Measurements from ENCODE around the gene C5.

The C5 gene

GRCh38 chr9:120949290-120949689 is 100.8 kb downstream of the C5 start:
- H3K27me3 ChIP-seq (replicated peaks in 2 of 5; ENCODE audit: control insufficient read depth in 4 of 5, insufficient read depth in 5 of 5, low read length in 4 of 5): no peaks in the 10 kb centered on the region
- no peak overlapping the region for H3K4me3 ChIP-seq (ENCODE audit: control insufficient read depth in 1 of 7, extremely low read depth in 1 of 7, insufficient read depth in 4 of 7, low read depth in 2 of 7, low read length in 6 of 7)
- peaks cover 0 to 2% (median under 1%) of the 10 kb centered on the region in 4 experiments for H3K36me3 ChIP-seq (ENCODE audit: control insufficient read depth in 4 of 4, insufficient read depth in 4 of 4, low read length in 3 of 4)
- WGBS (ENCODE audit: insufficient coverage): 100% methylated on average over 1 of the region's 2 CpGs
- ChIA-PET CTCF (no interaction called here), POLR2A (no interaction called here)
- no peaks in the 10 kb centered on the region for H3K9me3 ChIP-seq (ENCODE audit: control extremely low read depth in 1 of 5, control insufficient read depth in 4 of 5, insufficient read depth in 2 of 5, low read depth in 1 of 5, low read length in 4 of 5)
- H3K4me1 ChIP-seq (ENCODE audit: control extremely low read depth in 1 of 4, control insufficient read depth in 4 of 4, insufficient read depth in 4 of 4, low read length in 3 of 4): peaks cover 0 to 10% (median 2%) of the 10 kb centered on the region in 4 experiments
- no peak for DNase-seq
- H3K27ac ChIP-seq (ENCODE audit: insufficient read depth in 1 of 2, low read depth in 1 of 2, low read length in 2 of 2, poor library complexity in 1 of 2, severe bottlenecking in 2 of 2): no peak overlapping the region

- WGBS (ENCODE audit: insufficient coverage): 100% methylated on average over 1 of the region's 1 CpG
- Histone ChIP-seq H3K36me3 (ENCODE audit: control insufficient read depth in 4 of 4, insufficient read depth in 4 of 4, low read length in 3 of 4) (peaks cover 0 to 2% (median under 1%) of the 10 kb centered on the region in 4 experiments), H3K9me3 (ENCODE audit: control extremely low read depth in 1 of 5, control insufficient read depth in 4 of 5, insufficient read depth in 2 of 5, low read depth in 1 of 5, low read length in 4 of 5) (no peaks in the 10 kb centered on the region), H3K4me1 (ENCODE audit: control extremely low read depth in 1 of 4, control insufficient read depth in 4 of 4, insufficient read depth in 4 of 4, low read length in 3 of 4) (peaks cover 0 to 10% (median 2%) of the 10 kb centered on the region in 4 experiments), H3K27ac (ENCODE audit: insufficient read depth in 1 of 2, low read depth in 1 of 2, low read length in 2 of 2, poor library complexity in 1 of 2, severe bottlenecking in 2 of 2) (no peak overlapping the region), H3K27me3 (replicated peaks in 2 of 5; ENCODE audit: control insufficient read depth in 4 of 5, insufficient read depth in 5 of 5, low read length in 4 of 5) (no peaks in the 10 kb centered on the region), H3K4me3 (ENCODE audit: control insufficient read depth in 1 of 7, extremely low read depth in 1 of 7, insufficient read depth in 4 of 7, low read depth in 2 of 7, low read length in 6 of 7) (no peak overlapping the region)
- POLR2A ChIA-PET: no interaction called here
- CTCF ChIA-PET: no interaction called here
- no peak for DNase-seq
These were observed 101.3 kb downstream of the C5 start for GRCh38 chr9:120948824-120949223.

DNA sequence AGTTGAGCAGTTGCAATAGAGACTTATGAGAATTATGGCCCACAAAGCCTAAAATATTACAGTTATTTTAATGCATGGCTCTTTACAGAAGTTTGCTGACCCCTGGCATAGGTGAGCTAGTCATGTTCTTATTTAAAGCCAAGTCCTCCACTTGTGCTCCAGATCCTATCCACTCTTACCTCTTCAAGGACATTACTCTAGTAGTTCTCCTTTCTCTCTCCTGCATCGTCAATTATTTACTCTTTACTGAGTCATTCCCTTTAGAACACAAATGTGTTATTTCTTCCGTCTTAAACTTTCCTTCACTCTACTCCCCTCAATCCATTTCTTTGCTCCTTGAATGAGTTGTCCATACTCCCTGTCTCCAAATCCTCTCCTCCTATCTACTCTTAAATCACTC is 102.9 kb downstream of the C5 start:
- no peak for DNase-seq
- ChIA-PET CTCF (no interaction called here), POLR2A (no interaction called here)
- peaks cover 0 to 10% (median 2%) of the 10 kb centered on the region in 4 experiments for H3K4me1 ChIP-seq (ENCODE audit: control extremely low read depth in 1 of 4, control insufficient read depth in 4 of 4, insufficient read depth in 4 of 4, low read length in 3 of 4)
- no peaks in the 10 kb centered on the region for H3K9me3 ChIP-seq (ENCODE audit: control extremely low read depth in 1 of 5, control insufficient read depth in 4 of 5, insufficient read depth in 2 of 5, low read depth in 1 of 5, low read length in 4 of 5)
- H3K36me3 ChIP-seq (ENCODE audit: control insufficient read depth in 4 of 4, insufficient read depth in 4 of 4, low read length in 3 of 4): peaks cover 0 to 2% (median under 1%) of the 10 kb centered on the region in 4 experiments
- H3K4me3 ChIP-seq (ENCODE audit: control insufficient read depth in 1 of 7, extremely low read depth in 1 of 7, insufficient read depth in 4 of 7, low read depth in 2 of 7, low read length in 6 of 7): no peak overlapping the region
- 96% methylated on average over 2 of the region's 2 CpGs for WGBS (ENCODE audit: insufficient coverage)
- no peaks in the 10 kb centered on the region for H3K27me3 ChIP-seq (replicated peaks in 2 of 5; ENCODE audit: control insufficient read depth in 4 of 5, insufficient read depth in 5 of 5, low read length in 4 of 5)
- H3K27ac ChIP-seq (ENCODE audit: insufficient read depth in 1 of 2, low read depth in 1 of 2, low read length in 2 of 2, poor library complexity in 1 of 2, severe bottlenecking in 2 of 2): no peak overlapping the region

DNA sequence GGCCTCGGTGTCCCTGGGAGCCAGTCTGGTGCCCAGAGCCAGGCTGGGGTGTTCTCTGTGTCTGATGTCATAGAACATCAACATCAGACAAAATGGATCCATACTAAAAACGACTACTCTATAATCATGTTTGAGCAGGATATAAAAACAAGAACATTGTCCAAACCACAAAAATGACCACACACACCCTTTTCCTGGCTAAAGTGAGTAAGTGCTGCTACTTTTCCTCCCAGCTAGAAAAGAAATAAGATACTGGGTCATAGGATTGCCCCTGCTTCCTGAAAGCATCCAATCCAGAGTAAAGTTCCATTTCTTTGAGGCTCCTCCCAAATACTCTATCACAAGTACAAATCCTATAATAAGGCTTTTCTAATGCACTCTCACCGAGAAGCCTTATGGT is 103.8 kb downstream of the C5 start:
- Histone ChIP-seq H3K36me3 (ENCODE audit: control insufficient read depth in 4 of 4, insufficient read depth in 4 of 4, low read length in 3 of 4) (no peaks in the 10 kb centered on the region), H3K27me3 (replicated peaks in 2 of 5; ENCODE audit: control insufficient read depth in 4 of 5, insufficient read depth in 5 of 5, low read length in 4 of 5) (no peaks in the 10 kb centered on the region), H3K4me1 (ENCODE audit: control extremely low read depth in 1 of 4, control insufficient read depth in 4 of 4, insufficient read depth in 4 of 4, low read length in 3 of 4) (peaks cover 0 to 10% (median 2%) of the 10 kb centered on the region in 4 experiments), H3K27ac (ENCODE audit: insufficient read depth in 1 of 2, low read depth in 1 of 2, low read length in 2 of 2, poor library complexity in 1 of 2, severe bottlenecking in 2 of 2) (no peak overlapping the region), H3K9me3 (ENCODE audit: control extremely low read depth in 1 of 5, control insufficient read depth in 4 of 5, insufficient read depth in 2 of 5, low read depth in 1 of 5, low read length in 4 of 5) (no peaks in the 10 kb centered on the region), H3K4me3 (ENCODE audit: control insufficient read depth in 1 of 7, extremely low read depth in 1 of 7, insufficient read depth in 4 of 7, low read depth in 2 of 7, low read length in 6 of 7) (no peak overlapping the region)
- ChIA-PET CTCF (interaction anchor here (1.5 kb wide), 1 partner anchor 10 kb away, joined by 4 read pairs; no protein-coding TSS in a partner anchor), POLR2A (no interaction called here)
- WGBS (ENCODE audit: insufficient coverage): 100% methylated on average over 1 of the region's 3 CpGs
- no peak for DNase-seq

DNA sequence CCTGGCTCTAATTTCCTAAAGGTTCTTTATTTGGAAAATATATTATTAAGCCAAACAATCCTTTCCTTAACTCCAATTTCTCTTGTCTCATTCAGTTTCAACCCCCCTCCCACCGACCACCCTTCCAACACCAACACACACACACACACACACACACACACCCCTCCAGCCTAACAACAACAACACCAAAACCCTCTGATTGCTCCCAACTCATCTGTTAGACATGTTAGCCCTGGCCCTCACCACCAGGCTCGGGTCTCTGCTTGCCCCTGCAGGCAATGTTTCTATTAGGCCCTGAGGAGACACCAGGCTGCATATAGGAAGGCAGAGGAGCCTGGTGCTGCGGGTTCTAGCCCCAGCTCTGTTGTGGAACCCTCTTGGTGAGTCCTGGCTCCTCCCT is 105.1 kb downstream of the C5 start:
- no peak for DNase-seq
- Histone ChIP-seq H3K4me1 (ENCODE audit: control extremely low read depth in 1 of 4, control insufficient read depth in 4 of 4, insufficient read depth in 4 of 4, low read length in 3 of 4) (peaks cover 0 to 10% (median 2%) of the 10 kb centered on the region in 4 experiments), H3K36me3 (ENCODE audit: control insufficient read depth in 4 of 4, insufficient read depth in 4 of 4, low read length in 3 of 4) (no peaks in the 10 kb centered on the region), H3K9me3 (ENCODE audit: control extremely low read depth in 1 of 5, control insufficient read depth in 4 of 5, insufficient read depth in 2 of 5, low read depth in 1 of 5, low read length in 4 of 5) (no peaks in the 10 kb centered on the region), H3K27me3 (replicated peaks in 2 of 5; ENCODE audit: control insufficient read depth in 4 of 5, insufficient read depth in 5 of 5, low read length in 4 of 5) (no peaks in the 10 kb centered on the region), H3K4me3 (ENCODE audit: control insufficient read depth in 1 of 7, extremely low read depth in 1 of 7, insufficient read depth in 4 of 7, low read depth in 2 of 7, low read length in 6 of 7) (no peak overlapping the region), H3K27ac (ENCODE audit: insufficient read depth in 1 of 2, low read depth in 1 of 2, low read length in 2 of 2, poor library complexity in 1 of 2, severe bottlenecking in 2 of 2) (no peak overlapping the region)
- ChIA-PET CTCF (interaction anchor here (0.6 to 1.5 kb wide), 2 partner anchors 8 to 190 kb away, joined by 3 to 4 read pairs; no protein-coding TSS in a partner anchor), POLR2A (no interaction called here)
- WGBS (ENCODE audit: insufficient coverage): 100% methylated on average over 3 of the region's 3 CpGs

GRCh38 chr9:120944434-120944843 is 105.6 kb downstream of the C5 start:
- 75% methylated on average over 4 of the region's 4 CpGs for WGBS (ENCODE audit: insufficient coverage)
- CTCF ChIA-PET: no interaction called here
- DNase-seq: peak in 2 of 3 donors; percentile 49 to 56
- Histone ChIP-seq H3K4me1 (ENCODE audit: control extremely low read depth in 1 of 4, control insufficient read depth in 4 of 4, insufficient read depth in 4 of 4, low read length in 3 of 4) (peaks cover 0 to 10% (median 2%) of the 10 kb centered on the region in 4 experiments), H3K9me3 (ENCODE audit: control extremely low read depth in 1 of 5, control insufficient read depth in 4 of 5, insufficient read depth in 2 of 5, low read depth in 1 of 5, low read length in 4 of 5) (no peaks in the 10 kb centered on the region), H3K4me3 (ENCODE audit: control insufficient read depth in 1 of 7, extremely low read depth in 1 of 7, insufficient read depth in 4 of 7, low read depth in 2 of 7, low read length in 6 of 7) (no peak overlapping the region), H3K27ac (ENCODE audit: insufficient read depth in 1 of 2, low read depth in 1 of 2, low read length in 2 of 2, poor library complexity in 1 of 2, severe bottlenecking in 2 of 2) (no peak overlapping the region), H3K36me3 (ENCODE audit: control insufficient read depth in 4 of 4, insufficient read depth in 4 of 4, low read length in 3 of 4) (no peaks in the 10 kb centered on the region), H3K27me3 (replicated peaks in 2 of 5; ENCODE audit: control insufficient read depth in 4 of 5, insufficient read depth in 5 of 5, low read length in 4 of 5) (no peaks in the 10 kb centered on the region)
- POLR2A ChIA-PET: no interaction called here

DNA sequence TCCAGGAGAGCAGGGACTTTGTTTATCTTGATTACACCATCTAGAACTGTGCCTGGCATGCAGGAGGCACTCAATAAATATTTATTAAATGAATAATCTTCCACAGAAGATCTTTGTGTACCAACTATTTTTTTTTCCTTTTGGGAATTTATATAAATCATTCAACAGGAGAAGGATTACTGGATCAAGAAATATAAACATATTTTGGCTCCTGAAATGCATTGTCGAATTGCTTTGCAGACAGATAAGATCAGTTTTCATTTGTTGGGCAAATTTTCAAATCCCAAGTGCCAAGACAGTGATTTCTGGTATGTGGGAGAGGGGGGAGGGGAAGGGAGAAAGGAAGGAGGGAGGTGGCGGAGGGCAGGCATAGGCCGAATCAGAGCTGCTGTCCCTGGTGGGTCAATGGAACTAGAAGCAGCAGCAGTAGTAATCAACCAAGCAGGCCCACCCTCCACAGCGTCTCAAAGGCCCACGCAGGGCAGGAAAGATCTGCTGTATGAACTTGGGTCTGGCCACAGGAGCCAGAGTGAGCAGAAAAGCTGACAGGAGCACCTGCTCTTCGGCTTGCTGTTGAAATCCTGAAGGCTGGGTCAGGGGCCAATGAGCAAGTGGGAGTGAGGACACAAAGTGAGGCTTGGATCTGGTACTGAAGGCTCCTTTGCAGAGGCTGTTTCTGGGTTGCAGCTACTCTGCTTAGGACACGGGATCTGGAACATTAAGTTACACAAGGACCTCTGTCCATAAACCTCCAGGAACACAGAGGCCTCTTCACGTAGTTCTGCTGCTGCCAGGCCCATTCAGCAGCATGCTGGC is 107.7 kb downstream of the C5 start:
- H3K27ac ChIP-seq (ENCODE audit: insufficient read depth in 1 of 2, low read depth in 1 of 2, low read length in 2 of 2, poor library complexity in 1 of 2, severe bottlenecking in 2 of 2): no peak overlapping the region
- H3K9me3 ChIP-seq (ENCODE audit: control extremely low read depth in 1 of 5, control insufficient read depth in 4 of 5, insufficient read depth in 2 of 5, low read depth in 1 of 5, low read length in 4 of 5): no peaks in the 10 kb centered on the region
- WGBS (ENCODE audit: insufficient coverage): 93% methylated on average over 7 of the region's 8 CpGs
- no peaks in the 10 kb centered on the region for H3K27me3 ChIP-seq (replicated peaks in 2 of 5; ENCODE audit: control insufficient read depth in 4 of 5, insufficient read depth in 5 of 5, low read length in 4 of 5)
- no peaks in the 10 kb centered on the region for H3K36me3 ChIP-seq (ENCODE audit: control insufficient read depth in 4 of 4, insufficient read depth in 4 of 4, low read length in 3 of 4)
- DNase-seq: no peak
- POLR2A ChIA-PET: no interaction called here
- CTCF ChIA-PET: interaction anchor here (1.6 kb wide), 2 partner anchors 9 to 12 kb away, joined by 3 read pairs; no protein-coding TSS in a partner anchor
- no peak overlapping the region for H3K4me3 ChIP-seq (ENCODE audit: control insufficient read depth in 1 of 7, extremely low read depth in 1 of 7, insufficient read depth in 4 of 7, low read depth in 2 of 7, low read length in 6 of 7)
- H3K4me1 ChIP-seq (ENCODE audit: control extremely low read depth in 1 of 4, control insufficient read depth in 4 of 4, insufficient read depth in 4 of 4, low read length in 3 of 4): peaks cover 0 to 10% (median 3%) of the 10 kb centered on the region in 4 experiments
